GM10248 (cell line): ENCODE results near the gene MYCL.

Source experiments
- CTCF ChIA-PET: fragments of 300-600 bp; sonication (Branson Sonifier 250); formaldehyde crosslinking; extraction: SDS; loops from one replicate; lab custom pipeline; 2021; ENCODE audit warnings: antibody characterized with exemption; lab: Yijun Ruan, JAX
- POLR2A ChIA-PET: fragments of 350-650 bp; sonication (Branson Sonifier 250); formaldehyde crosslinking; extraction: SDS; loops from one replicate; lab custom pipeline; 2020; ENCODE audit warnings: antibody characterized with exemption; lab: Yijun Ruan, JAX
- DNase-seq: peaks from one replicate; pipeline ENCODE4 v3.0.0; 2012; ENCODE audit errors: extremely low spot score
- CTCF ChIP-seq: IDR thresholded peaks from 2 replicates; pipeline ENCODE4 v1.5.1; 2012; ENCODE audit warnings: mild to moderate bottlenecking, low read depth; ENCODE audit errors: extremely low read depth, missing control alignments, control extremely low read depth

Gene MYCL

GRCh38 chr1:39943471-39944290 is 42.0 kb upstream of the MYCL start:
- ChIA-PET POLR2A (no interaction called here), CTCF (interaction anchor here (0.7 to 2.2 kb wide), 11 partner anchors 10 to 286 kb away, joined by 3 to 8 read pairs (median 3); partner anchors contain the start of gene MYCL)
- TF ChIP-seq CTCF = no peak
- DNase-seq = no peak

- TF ChIP-seq CTCF = no peak
- CTCF ChIA-PET = interaction anchor here (1.0 to 1.6 kb wide), 3 partner anchors 9 to 91 kb away, joined by 3 to 4 read pairs (median 3); no protein-coding TSS in a partner anchor
- POLR2A ChIA-PET = no interaction called here
- no peak for DNase-seq
Measured at GRCh38 chr1:39940980-39941871, 39.5 kb upstream of the MYCL start.

- DNase-seq = no peak
Measured at GRCh38 chr1:39940253-39940652, 38.5 kb upstream of the MYCL start.

GRCh38 chr1:39938856-39939255 is 37.1 kb upstream of the MYCL start:
- no peak for TF ChIP-seq CTCF
- ChIA-PET POLR2A (no interaction called here), CTCF (interaction anchor here (0.9 to 5.1 kb wide), 5 partner anchors 10 to 35 kb away, joined by 3 to 39 read pairs (median 3); no protein-coding TSS in a partner anchor)
- no peak for DNase-seq

More at GRCh38 chr1:39940253-39940652, 38.5 kb upstream of the MYCL start:
- ChIA-PET CTCF (interaction anchor here (1.0 to 5.1 kb wide), 6 partner anchors 8 to 92 kb away, joined by 3 to 39 read pairs (median 4); no protein-coding TSS in a partner anchor), POLR2A (no interaction called here)
- TF ChIP-seq CTCF = no peak

- POLR2A ChIA-PET = no interaction called here
Measured at GRCh38 chr1:39936724-39937491, 35.2 kb upstream of the MYCL start.

More at GRCh38 chr1:39936724-39937491, 35.2 kb upstream of the MYCL start:
- TF ChIP-seq CTCF = no peak
- CTCF ChIA-PET = interaction anchor here (0.7 to 5.1 kb wide), 9 partner anchors 13 to 137 kb away, joined by 3 to 39 read pairs (median 4); no protein-coding TSS in a partner anchor
- no peak for DNase-seq
